ENCODE data around the gene UNCX.
A peak's percentile ranks its signal among the peaks of the same experiment; 100 is the strongest.
"Not testable (repeated sequence)": the region's sequence is repeated elsewhere in the genome, so short reads cannot be mapped to it uniquely, and the experiment has no call there.

Gene UNCX

DNA sequence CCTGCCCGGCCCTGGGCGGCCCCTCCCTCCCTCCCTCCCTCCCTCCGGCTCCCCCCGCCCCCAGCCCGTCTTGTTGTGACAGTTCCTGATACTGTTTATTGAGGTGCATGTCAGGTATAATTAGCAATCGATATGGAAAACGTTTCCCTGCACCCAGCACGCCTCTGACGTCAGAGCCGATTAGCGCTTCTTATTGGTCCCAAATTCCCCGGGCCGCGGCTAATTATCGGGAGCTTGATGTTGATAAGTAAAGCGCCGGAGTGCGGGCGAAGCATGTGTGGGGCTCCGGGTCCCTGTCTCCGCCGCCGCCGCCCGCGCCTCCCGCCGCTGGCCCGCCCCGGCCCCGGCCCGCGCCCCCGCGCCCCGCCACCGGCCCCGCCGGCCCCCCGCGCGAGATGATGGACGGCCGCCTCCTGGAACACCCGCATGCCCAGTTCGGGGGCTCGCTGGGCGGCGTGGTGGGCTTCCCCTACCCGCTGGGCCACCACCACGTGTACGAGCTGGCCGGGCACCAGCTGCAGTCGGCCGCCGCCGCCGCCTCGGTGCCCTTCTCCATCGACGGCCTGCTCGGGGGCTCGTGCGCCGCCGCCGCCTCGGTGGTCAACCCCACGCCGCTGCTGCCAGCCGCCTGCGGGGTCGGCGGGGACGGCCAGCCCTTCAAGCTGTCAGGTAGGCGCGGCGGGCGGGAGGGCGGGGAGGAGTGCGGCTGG is at the start of gene UNCX:
TSS of gene UNCX (plus strand) at position 250 of the 710 bp plus-strand sequence. CDS start at position 396, 146 bp downstream.
- peak; percentile 78 for DNase-seq

DNA sequence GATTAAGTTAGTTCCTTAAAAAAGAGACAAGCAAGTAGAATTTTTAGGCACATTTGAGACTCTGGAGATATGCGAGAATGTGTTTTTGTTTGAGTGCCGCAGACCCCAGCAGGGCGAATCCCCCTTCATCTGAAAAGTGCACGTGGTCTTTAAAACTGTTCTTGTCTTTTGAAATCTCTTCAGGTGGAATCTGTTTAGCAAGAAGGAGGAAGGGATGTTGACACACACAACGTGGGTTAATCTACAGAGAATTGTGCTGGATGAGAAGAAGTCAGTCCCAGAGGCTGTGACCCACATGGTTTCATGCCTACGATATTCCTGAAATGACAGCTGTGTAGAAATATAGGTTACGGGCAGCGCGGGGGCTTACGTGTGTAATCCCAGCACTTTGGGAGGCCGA is 45.5 kb upstream of the UNCX start:
- DNase-seq = no peak

DNA sequence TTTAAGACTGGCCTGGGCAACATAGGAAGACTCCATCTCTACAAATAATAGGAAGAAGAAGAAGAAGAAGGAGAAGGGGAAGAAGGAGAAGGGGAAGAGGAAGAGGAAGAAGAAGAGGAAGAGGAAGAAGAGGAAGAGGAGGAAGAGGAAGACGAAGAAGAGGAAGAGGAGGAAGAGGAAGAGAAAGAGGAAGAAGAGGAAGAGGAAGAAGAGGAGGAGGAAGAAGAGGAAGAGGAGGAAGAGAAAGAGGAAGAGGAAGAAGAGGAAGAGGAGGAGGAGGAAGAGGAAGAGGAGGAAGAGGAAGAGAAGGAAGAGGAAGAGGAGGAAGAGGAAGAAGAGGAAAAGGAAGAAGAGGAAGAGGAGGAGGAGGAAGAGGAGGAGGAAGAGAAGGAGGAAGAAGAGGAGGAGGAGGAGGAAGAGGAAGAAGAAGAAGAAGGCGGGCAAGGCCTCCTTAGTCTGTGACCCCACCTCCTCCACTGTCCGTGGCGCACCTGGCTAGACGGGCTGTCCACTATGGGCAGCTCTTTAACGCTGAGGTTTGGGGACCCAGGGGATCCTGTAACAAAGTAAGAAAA is 43.9 kb upstream of the UNCX start:
- DNase-seq = no peak

DNA sequence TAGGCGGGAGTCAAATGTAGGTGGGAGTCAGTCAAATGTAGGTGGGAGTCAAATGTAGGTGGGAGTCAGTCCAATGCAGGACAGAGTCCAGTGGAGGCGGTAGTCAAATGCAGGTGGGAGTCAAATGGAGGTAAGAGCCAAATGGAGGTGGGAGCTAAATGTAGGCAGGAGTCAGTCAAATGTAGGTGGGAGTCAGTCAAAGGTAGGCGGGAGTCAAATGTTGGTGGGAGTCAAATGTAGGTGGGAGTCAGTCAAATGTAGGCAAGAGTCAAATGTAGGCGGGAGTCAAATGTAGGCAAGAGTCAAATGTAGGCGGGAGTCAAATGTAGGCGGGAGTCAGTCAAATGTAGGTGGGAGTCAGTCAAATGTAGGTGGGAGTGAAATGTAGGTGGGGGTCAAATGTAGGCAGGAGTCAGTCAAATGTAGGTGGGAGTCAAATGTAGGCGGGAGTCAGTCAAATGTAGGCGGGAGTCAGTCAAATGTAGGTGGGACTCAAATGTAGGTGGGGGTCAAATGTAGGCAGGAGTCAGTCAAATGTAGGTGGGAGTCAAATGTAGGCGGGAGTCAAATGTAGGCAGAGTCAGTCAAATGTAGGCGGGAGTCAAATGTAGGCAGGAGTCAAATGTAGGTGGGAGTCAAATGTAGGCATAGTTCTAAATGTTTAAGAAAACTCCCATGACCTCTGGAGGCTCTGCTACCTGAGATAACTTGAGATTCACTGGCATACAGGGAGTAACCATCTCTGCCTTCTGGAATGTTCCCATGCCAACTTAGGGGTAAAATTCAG is 42.5 kb upstream of the UNCX start:
- DNase-seq = no peak

DNA sequence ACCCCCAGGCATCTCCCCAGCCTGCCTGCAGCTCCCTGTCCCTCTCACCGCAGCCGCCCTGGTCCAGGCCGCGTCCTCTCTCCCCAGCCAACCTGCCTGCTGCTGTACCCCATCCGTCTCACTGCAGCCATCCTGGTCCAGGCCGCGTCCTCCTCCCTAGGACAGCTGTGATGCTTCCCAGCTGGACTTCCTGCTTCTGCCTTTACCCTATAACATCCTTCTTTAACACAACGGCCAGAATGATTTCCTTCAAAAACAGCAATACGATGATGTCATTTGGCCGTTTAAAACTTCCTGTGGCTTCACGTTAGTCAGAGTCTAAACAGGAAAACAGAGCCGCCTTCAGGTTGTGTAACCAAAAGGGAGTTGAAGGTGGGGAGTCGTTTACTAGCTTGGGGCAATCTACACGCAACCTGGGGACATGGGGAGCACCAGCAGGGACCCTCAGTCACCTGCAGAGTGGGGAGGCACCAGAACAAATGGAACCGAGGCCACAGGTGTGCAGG is 40.4 kb upstream of the UNCX start:
- no peak for DNase-seq

DNA sequence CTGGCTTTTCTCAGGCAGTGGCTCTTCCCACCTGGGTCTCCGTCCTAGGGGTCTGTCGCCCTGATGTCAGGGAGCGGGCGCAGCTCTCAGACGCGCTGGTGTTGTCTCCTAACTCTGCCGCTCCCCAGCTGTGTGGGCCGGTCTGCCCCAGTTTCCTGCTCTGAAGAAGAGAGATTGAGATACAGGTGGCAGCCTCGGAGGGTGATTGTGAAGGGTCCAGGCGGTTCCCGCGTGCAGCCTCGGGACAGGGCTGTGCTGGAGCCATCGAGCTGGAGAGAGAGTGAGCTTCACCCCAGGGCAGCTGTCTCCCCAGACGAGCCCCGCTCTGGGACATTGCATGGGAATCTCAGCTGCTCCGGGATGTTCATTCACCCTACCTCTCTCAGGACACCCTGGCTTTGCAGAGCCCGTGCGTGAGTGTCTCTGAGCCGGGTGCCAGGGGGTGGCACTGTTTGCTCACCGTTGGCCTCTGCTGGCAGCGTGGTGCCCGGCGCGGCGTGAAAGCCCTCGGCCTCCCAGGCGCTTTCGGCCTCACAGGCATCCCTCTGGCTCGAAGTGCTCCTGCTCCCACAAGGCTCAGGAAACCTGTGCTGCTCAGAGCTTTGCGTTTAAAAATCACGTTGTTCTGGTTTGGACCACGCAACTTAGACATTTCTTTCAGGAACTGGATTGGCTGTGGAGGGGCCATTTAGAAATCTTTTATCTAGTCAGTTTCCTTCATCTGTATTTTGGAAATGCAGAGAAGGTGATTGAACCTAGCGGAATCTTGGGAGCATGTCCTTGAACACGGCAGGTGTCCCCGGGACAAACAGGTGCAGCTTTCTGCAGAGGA is 38.9 kb upstream of the UNCX start:
- DNase-seq = peak; percentile 18

DNA sequence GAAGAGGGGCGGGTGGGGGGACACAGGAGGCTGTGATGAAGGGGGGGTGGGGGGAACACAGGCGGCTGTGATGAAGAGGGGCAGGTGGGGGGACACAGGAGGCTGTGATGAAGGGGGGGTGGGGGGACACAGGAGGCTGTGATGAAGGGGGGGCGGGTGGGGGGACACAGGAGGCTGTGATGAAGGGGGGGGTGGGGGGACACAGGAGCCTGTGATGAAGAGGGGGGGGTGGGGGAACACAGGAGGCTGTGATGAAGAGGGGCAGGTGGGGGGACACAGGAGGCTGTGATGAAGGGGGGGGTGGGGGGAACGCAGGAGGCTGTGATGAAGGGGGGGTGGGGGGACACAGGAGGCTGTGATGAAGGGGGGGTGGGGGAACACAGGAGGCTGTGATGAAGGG is 36.2 kb upstream of the UNCX start:
- DNase-seq = not testable (repeated sequence)

DNA sequence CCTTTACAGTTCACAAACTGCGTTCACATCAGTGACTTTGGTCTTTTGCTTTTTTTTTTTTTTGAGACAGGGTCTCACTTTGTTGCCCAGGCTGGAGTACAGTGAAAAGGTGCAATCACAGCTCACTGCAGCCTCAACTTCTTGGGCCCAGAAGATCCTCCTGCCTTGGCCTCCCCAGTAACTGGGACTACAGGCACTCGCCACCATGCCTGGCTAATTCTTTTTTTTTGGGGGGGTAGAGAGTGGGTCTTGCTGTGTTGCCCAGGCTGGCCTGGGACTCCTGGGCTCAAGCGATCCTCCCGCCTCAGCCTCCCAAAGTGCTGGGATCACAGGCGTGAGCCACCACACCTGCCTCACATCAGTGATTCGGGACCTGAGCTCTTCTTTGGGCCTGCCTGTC is 35.7 kb upstream of the UNCX start:
- DNase-seq = no peak

DNA sequence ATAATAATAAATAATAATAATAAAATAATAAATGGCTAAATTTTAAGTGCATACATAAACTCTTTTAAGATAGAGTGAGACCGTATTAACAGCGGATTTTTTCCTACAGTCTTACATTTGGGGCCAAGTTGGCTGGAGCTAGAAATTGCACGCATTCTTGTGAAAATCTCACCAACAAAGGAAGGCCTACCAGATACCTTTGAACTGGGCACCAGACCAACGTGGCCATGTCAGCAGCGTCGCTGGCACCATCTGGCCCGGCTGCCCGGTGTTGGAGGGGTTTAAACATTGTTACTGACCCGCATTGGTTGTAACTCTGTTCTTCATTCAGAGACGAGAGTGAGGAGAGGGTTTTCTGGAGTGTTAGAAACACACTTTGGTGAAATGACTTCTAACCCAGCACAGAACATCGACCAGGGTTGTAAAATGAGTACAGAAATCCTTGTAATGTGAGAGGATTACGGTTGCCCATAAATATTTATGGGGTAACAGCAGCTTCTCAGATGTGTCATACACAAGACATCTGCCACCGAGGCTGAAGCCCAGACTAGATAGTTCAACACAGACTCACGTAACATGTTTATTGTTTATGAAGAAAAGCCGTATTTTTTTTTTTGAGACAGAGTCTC is 34.6 kb upstream of the UNCX start:
- DNase-seq = no peak

DNA sequence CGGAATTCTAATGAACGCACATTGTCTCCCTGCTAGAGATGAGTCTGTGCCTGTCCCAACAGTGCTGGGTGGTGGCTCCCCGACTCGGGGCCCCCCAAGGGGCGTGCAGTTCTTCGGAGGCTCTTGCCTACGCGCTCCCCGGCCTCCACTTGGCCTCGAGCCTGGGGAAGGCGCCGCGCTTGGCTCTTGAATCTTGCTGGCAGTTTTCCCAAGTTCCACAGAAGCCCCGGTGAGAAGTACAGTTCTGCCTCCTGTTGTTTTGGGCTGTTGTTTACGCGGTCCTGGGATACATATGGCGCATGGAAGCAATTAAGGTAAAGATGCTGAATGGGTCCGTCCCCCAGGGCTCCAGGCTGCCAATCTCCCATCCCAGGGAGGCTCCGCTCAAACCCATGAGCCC is 32.6 kb upstream of the UNCX start:
- DNase-seq = no peak

DNA sequence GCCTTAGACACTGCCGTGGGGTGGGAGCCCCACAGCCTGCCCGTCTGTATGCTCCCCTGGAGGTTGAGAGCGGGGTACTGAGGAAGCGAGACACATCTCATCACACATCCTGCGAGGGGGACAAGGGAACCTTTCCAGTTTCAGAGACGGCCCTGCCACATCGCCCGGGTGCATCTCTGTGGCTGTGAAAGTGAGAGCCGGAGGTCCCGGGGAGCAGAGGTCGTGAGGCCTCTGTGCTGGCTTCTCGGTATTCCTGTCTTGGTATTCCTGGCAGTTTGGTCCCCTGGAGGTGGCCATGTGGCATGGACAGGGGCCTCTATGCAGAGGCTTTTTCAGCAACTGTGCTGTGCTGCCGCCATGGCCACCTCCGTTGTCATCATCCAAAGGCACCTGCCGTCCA is 30.8 kb upstream of the UNCX start:
- no peak for DNase-seq

DNA sequence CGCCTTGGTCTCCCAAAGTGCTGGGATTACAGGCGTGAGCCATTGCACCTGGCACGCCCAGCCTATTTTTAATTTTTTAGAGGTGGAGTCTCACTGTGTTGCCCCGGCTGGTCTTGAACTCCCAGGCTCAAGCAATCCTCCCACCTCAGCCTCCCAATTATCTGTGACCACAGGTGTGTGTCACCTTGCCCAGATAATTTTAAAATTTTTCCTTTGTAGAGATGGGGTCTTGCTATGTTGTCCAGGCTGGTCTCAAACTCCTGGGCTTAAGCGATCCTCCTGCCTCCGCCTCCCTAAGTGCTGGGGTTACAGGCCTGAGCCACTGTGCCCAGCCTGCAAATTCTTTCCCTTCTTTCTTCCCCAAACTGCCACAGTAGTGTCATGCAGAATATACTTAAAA is 29.8 kb upstream of the UNCX start:
- DNase-seq = not testable (repeated sequence)

DNA sequence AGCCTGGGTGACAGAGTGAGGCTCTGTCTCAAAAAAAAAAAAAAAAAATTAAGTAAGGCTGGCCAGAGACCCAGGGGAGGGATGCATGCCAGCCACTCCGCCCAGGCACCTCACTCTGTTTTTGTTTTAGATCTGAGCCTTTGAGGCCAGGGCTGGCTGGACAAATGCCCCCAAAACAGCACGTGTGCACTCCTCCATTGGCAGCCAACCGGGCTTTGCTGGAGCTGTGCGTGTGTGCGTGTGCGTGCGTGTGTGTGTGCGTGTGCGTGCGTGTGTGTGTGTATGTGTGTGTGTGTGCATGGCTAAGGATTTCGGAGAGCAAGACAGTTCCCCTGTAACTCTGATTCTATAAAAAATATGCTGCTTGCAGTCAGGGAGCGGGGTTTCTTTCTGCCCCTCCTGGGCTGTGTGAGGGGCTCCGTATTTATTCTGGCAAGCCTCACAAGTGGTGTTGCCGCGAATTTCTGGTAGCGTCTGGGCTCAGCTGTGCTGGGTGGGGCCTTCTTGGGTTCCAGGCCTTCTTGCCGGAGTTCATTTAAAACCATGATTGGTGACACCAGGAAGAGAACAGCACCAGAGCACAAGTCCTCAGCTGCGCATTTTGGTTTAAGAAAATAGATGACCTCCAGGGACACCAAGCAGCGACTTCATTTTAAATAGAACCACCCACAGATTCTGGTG is 28.1 kb upstream of the UNCX start:
- DNase-seq = no peak

DNA sequence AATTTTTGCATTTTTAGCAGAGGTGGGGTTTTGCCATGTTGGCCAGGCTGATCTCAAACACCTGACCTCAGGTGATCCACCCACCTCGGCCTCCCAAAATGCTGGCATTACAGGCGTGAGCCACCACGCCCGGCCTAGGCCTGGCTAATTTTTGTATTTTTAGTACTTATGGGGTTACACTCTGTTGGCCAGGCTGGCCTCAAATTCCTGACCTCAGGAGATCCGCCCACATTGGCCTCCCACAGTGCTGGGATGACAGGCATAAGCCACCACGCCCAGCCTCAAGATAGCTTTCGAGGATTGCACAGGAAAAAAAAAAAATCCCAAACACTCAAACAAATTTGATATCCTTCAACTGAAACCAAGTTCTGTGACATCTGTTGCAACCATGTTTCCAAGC is 26.9 kb upstream of the UNCX start:
- DNase-seq = not testable (repeated sequence)

DNA sequence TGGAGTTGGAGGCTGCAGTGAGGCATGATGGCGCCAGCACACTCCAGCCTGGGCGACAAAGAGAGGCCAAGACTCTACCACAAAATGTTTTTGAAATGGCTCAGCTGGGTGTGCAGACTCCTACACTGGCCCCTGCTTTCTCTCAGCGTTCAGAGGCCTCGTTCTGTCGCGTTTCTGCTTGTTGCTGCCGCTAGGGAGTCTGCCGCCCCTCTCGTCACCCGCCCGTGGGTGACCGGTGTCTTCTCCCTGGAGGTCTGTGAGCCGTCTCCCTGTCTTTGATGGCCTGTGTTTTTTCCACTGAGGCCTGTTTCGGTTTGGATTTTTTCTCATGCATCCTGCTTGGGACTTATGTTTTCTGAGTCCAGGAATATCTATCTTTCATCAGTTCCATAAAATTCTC is 23.6 kb upstream of the UNCX start:
- DNase-seq = no peak

DNA sequence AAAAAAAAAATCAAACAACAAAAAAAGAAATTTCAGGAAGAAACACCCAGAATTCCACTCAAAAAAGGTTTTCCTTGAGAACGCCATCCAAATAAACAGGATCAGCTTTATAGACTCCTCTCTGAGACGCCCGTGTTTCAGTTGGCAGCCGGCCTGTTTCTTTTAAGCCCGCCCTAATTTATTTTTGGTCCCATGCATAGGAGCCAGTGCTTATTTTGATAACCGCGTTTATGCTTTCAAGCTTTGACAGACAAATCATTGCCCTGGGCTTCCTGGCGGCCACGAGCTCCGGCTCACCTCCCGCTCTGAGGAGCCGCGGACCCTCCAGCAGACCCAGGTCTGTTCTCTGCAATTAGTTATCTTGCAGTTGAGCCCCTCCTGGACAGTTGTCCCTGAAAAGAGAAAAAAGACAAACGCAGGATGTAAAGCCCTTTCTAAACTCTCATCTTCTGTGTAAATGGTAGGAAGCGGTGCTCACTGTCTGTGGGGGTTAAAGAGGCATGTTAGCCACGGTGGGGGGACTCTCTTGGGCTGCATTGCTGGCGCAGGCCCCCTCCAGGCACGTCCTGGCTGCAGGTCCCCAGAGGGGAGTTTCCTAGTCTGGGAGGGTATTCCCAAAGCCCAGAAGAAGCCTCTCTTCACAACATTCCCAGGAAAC is 22.2 kb upstream of the UNCX start:
- DNase-seq = no peak

DNA sequence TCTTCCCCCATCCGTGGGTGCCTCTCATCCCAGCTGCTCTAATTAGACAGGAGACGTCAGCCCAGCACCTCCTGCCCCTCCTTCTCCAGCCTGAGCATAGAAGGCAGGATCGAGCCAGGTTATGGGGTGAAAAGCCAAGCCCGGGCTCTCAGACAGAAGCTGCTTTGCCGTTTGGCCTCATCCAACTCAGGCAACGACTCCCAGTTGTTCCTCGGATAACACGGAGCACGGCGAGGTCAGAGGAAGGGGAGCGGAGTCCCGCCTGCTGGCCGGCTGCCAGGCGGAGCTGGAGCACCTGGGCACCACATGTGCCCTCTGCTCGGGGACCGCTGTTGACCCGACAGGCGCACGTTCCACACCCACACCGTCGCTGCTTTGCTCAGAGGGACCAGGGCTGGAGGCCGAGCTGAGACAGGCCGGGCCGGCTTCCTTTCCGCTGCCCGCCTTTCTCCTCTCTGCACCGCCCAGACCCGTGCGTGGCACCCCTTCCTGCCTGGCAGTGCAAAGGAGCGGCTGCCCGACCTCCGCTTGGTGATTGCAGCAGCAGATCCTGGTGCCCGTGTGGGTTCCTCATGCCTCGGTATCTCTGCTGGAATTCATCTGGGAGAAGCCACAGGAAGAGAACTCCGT is 21.6 kb upstream of the UNCX start:
- DNase-seq = peak; percentile 12

DNA sequence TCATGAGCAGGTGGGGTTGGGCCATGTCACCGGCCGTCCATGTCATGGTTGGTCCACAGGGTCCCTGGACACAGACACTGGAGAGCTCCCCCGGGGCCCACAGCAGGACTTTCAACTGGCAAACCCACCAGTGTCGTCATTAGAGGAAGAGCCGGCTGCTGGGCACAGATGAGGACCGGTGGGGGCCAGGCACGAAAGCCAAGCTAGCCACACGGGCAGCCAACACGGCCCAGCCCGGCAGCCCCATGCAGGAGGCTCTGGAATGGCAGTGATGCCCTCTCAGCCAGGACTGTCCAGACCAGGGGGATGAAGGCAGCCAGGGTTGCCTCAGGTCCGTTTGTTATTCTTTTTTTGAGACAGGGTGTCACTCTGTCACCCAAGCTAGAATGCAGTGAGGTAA is 21.1 kb upstream of the UNCX start:
- DNase-seq = no peak

DNA sequence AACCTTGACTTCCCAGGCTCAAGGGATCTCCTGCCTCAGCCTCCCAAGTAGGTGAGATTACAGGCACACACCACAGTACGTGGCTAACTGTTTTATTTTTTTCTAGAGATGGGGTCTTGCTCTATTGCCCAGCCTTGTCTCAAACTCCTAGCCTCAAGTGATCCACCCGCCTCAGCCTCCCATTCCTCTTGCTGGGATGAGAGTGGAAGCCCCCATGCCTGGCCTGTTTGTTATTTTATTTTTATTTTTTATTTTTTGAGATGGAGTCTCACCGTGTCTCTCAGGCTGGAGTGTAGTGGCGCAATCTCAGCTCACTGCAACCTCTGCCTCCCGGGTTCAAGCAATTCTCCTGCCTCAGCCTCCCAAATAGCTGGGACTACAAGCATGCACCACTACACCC is 20.6 kb upstream of the UNCX start:
- not testable (repeated sequence) for DNase-seq

DNA sequence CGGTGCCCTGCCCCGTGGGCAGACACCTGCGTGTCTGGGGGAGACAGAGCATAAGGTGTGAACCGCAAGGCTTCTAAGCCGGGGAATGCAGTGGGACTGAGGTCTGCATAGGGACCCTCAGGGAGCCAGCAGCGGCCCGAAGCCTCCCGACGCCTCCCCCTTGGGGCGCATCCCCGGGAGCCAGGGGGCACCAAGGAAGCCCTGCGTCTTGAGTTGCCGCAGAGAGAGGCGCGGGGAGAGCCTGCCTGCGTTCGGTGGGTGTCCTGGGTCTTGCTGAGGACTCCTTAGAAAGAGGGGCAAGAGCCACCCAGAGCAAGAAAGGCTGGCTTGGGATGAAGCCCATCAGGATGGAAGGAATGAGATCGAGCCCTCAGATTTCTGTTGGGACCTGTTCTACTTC is 18.2 kb upstream of the UNCX start:
- DNase-seq = no peak
